ENCODE measurements around the gene MMP19.

Gene MMP19

DNA sequence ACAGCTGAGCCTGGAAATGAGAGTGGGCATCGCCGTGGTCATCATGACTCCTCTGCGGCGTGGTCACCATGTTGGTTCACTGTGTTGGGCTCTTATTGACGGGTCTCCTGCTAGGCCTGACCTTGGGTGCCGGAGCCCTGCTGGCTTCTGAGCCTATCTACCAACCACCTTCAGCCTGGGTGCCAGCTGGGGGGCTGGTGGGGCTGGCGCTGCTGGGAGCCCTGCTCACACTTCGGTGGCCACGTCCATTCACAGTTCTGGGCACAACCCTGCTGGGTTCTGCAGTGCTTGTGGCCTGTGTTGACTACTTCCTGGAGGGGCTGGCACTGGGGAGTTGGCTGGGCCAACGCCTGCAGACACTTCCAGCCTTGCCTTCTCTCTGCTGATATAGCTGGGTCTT, 9.7 kb downstream of the MMP19 start:
- Mint-ChIP-seq H3K27ac (peak overlapping the region in 1 of 2 donors; percentile 30), H3K27me3 (peaks cover 0 to 4% of the 10 kb centered on the region in 2 donors), H3K4me3 (no peak overlapping the region), H3K36me3 (ENCODE audit: insufficient read depth) (peaks cover 16% of the 10 kb centered on the region), H3K4me1 (ENCODE audit: low read depth in 2 of 2) (peaks cover 22 to 24% of the 10 kb centered on the region in 2 donors), H3K9me3 (no peaks in the 10 kb centered on the region)
- no peak for DNase-seq
- no peak for ATAC-seq (replicated peaks)

- peak overlapping the region; percentile 96 to 99 for H3K4me3 Mint-ChIP-seq
- ATAC-seq (replicated peaks) (no peak), DNase-seq (no peak)
- H3K36me3 Mint-ChIP-seq (ENCODE audit: insufficient read depth) = peaks cover 16% of the 10 kb centered on the region
- H3K9me3 Mint-ChIP-seq = no peaks in the 10 kb centered on the region
- H3K27ac Mint-ChIP-seq = peak overlapping the region in 1 of 2 donors; percentile 90
- H3K27me3 Mint-ChIP-seq = no peaks in the 10 kb centered on the region
- peaks cover 34 to 37% of the 10 kb centered on the region in 2 donors for H3K4me1 Mint-ChIP-seq (ENCODE audit: low read depth in 2 of 2)
Observed at GRCh38 chr12:55831447-55831815, 11.3 kb downstream of the MMP19 start.

- ATAC-seq (replicated peaks) (no peak), DNase-seq (peak in 2 of 3 experiments; percentile 25 to 37)
- peaks cover 40 to 42% of the 10 kb centered on the region in 2 donors for H3K4me1 Mint-ChIP-seq (ENCODE audit: low read depth in 2 of 2)
- peaks cover 16% of the 10 kb centered on the region for H3K36me3 Mint-ChIP-seq (ENCODE audit: insufficient read depth)
- H3K27me3 Mint-ChIP-seq = no peaks in the 10 kb centered on the region
- H3K27ac Mint-ChIP-seq = peak overlapping the region; percentile 88 to 90
- H3K4me3 Mint-ChIP-seq = peak overlapping the region; percentile 96 to 99
- H3K9me3 Mint-ChIP-seq = no peaks in the 10 kb centered on the region
Observed at GRCh38 chr12:55830601-55831446, 11.9 kb downstream of the MMP19 start.

DNA sequence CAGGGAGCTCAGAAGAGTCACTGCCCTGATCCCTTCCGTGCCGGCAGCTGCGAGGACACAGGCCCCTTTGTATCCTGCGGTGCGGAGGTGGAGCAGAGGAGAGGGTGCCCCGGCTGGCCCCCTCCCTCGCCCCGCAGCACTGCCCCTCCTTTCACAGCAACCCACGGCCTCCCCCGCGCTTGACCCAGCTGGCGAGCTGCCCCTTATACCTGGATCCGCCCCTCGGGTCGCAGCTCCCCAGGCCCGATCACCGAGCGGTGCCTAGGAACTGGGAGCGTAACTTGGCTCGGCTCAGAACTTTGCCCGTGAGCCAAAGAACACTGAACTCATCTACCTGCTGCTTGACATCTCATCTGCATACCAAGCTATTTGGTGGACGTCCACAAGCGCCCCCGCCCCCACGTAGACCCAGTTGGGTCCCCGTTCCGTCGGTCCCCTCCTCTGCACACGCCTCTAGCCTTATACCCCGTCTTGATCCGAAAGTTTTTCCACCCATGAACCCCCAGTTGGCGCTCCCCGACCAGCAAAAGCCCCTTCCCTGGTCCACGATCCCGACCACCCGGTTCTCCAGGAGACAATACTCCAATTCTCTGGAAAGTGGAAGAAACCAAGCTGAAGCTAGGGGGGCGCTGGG, 12.7 kb downstream of the MMP19 start:
- H3K9me3 Mint-ChIP-seq = no peaks in the 10 kb centered on the region
- peak; percentile 11 for ATAC-seq (replicated peaks)
- H3K4me1 Mint-ChIP-seq (ENCODE audit: low read depth in 2 of 2) = peaks cover 43 to 44% of the 10 kb centered on the region in 2 donors
- H3K4me3 Mint-ChIP-seq = peak overlapping the region; percentile 96 to 99
- H3K36me3 Mint-ChIP-seq (ENCODE audit: insufficient read depth) = peaks cover 16% of the 10 kb centered on the region
- DNase-seq = peak; percentile 12 to 43 (median 16)
- H3K27ac Mint-ChIP-seq = peak overlapping the region; percentile 88 to 90
- no peaks in the 10 kb centered on the region for H3K27me3 Mint-ChIP-seq

DNA sequence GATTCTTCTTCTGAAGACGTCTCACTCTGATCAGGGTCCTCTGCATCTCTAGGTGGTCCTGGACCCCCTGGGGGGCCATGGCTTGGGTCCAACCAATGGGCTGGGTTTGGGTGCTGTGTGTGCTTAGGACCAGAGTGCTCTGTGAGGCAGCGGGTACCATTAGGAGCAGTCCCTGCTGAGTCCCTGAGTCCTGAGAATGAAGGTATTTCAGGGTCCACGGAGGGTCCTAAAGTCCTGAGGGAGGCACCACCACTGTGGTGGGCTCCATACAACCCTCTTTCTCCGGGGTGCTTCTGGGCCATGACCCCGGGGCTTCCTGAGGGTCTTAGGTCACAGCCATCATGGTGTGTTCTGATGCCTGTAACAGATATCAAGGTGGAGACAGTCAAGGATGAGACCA, 14.4 kb downstream of the MMP19 start:
- no peaks in the 10 kb centered on the region for H3K27me3 Mint-ChIP-seq
- peaks cover 23% of the 10 kb centered on the region for H3K36me3 Mint-ChIP-seq (ENCODE audit: insufficient read depth)
- peaks cover 43 to 47% of the 10 kb centered on the region in 2 donors for H3K4me1 Mint-ChIP-seq (ENCODE audit: low read depth in 2 of 2)
- peak overlapping the region; percentile 20 to 88 for H3K27ac Mint-ChIP-seq
- H3K4me3 Mint-ChIP-seq = peak overlapping the region; percentile 96 to 99
- no peaks in the 10 kb centered on the region for H3K9me3 Mint-ChIP-seq
- ATAC-seq (replicated peaks) (no peak), DNase-seq (no peak)

DNA sequence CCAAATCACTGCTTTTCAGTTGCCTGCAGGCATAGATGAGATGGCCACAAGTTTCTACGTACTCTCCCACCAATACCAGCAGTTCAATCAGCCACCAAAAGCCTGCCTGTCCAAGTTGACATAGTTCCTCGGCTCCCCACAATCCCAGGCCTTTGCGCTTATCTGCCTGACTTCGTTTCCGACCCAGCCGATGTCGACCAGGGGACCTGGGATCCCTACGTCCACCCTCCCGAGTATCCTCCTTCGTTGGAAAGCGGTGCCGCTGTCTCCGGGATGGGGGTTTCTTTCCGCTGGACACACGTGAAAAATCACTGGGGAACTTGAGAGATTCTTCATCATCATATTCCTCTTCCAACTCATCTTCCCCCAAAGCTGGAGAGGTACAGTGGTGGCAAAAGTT, 14.9 kb downstream of the MMP19 start:
- DNase-seq = no peak
- peaks cover 23% of the 10 kb centered on the region for H3K36me3 Mint-ChIP-seq (ENCODE audit: insufficient read depth)
- H3K4me3 Mint-ChIP-seq = peak overlapping the region; percentile 96 to 99
- peak overlapping the region; percentile 20 to 88 for H3K27ac Mint-ChIP-seq
- H3K9me3 Mint-ChIP-seq = no peaks in the 10 kb centered on the region
- H3K27me3 Mint-ChIP-seq = no peaks in the 10 kb centered on the region
- peaks cover 43 to 46% of the 10 kb centered on the region in 2 donors for H3K4me1 Mint-ChIP-seq (ENCODE audit: low read depth in 2 of 2)
- no peak for ATAC-seq (replicated peaks)

- ATAC-seq (replicated peaks) (no peak), DNase-seq (no peak)
- Mint-ChIP-seq H3K9me3 (no peaks in the 10 kb centered on the region), H3K4me1 (ENCODE audit: low read depth in 2 of 2) (peaks cover 25 to 29% of the 10 kb centered on the region in 2 donors), H3K27me3 (no peaks in the 10 kb centered on the region), H3K4me3 (no peak overlapping the region), H3K27ac (peak overlapping the region; percentile 62 to 82), H3K36me3 (ENCODE audit: insufficient read depth) (peaks cover 39% of the 10 kb centered on the region)
Observed at GRCh38 chr12:55824726-55825125, 18.0 kb downstream of the MMP19 start.

DNA sequence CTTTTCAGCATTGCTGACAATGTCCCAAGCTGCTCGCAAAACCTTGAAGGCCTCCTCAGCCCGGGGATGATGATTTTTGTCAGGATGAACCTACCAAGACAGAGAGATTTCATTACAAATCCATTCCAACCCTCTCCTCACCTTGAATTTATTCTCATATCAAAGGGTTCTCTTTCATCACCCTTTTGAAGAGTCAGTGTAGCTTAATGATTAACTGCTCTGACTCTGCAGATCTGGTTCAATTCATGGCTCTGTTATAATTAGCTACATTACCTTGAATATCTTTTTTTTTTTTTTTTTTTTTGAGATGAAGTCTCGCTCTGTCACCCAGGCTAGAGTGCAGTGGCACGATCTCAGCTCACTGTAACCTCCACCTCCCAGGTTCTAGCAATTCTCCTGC, 19.3 kb downstream of the MMP19 start:
- Mint-ChIP-seq H3K36me3 (ENCODE audit: insufficient read depth) (peaks cover 30% of the 10 kb centered on the region), H3K27me3 (no peaks in the 10 kb centered on the region), H3K4me1 (ENCODE audit: low read depth in 2 of 2) (peaks cover 36 to 38% of the 10 kb centered on the region in 2 donors), H3K4me3 (no peak overlapping the region), H3K9me3 (no peaks in the 10 kb centered on the region), H3K27ac (peak overlapping the region; percentile 46 to 82)
- no peak for ATAC-seq (replicated peaks)
- no peak for DNase-seq

DNA sequence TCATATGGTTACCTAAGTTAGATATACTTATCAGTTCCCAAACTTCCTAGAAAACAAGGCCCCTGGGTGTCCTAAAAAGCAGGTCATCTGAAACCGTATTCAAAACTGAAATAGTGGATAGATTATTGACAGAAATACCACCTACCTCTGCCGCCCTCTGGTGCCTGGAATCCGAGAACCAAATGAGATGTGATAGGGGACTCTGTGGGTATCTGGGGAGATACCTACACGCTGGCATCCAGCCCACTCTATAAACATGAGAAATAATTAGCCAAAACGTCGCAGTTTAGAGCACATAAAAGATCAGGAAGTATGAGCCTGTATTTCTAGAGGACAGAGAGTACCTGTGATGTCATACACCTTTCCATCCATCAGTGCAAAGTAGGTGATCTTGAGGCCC, 20.5 kb downstream of the MMP19 start:
- ATAC-seq (replicated peaks) (no peak), DNase-seq (no peak)
- Mint-ChIP-seq H3K9me3 (no peaks in the 10 kb centered on the region), H3K36me3 (ENCODE audit: insufficient read depth) (peaks cover 27% of the 10 kb centered on the region), H3K27me3 (no peaks in the 10 kb centered on the region), H3K4me3 (no peak overlapping the region), H3K4me1 (ENCODE audit: low read depth in 2 of 2) (peaks cover 27 to 29% of the 10 kb centered on the region in 2 donors), H3K27ac (no peak overlapping the region)

DNA sequence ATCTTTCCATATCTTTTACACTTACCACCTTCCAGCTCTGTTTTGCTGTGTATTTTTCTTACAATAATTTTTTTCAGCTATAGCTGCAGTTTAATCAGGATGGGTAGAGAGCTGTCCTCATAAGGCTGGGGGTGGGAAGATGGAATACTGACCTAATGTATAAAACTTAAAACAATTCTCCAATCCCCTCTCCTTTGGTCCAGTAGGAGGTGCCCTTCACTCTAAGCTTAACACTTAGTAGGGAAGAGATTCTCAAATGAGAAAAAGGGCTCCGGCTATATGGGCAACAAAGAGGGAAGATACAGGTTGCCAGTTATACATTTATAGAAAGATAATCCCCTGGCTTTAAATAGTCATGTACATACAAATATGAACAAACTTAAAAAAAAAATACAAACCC, 22.1 kb downstream of the MMP19 start:
- ATAC-seq (replicated peaks) = no peak
- H3K27ac Mint-ChIP-seq = no peak overlapping the region
- no peaks in the 10 kb centered on the region for H3K9me3 Mint-ChIP-seq
- no peak overlapping the region for H3K4me3 Mint-ChIP-seq
- H3K27me3 Mint-ChIP-seq = no peaks in the 10 kb centered on the region
- H3K36me3 Mint-ChIP-seq (ENCODE audit: insufficient read depth) = peaks cover 27% of the 10 kb centered on the region
- H3K4me1 Mint-ChIP-seq (ENCODE audit: low read depth in 2 of 2) = peaks cover 15 to 20% of the 10 kb centered on the region in 2 donors
- no peak for DNase-seq

DNA sequence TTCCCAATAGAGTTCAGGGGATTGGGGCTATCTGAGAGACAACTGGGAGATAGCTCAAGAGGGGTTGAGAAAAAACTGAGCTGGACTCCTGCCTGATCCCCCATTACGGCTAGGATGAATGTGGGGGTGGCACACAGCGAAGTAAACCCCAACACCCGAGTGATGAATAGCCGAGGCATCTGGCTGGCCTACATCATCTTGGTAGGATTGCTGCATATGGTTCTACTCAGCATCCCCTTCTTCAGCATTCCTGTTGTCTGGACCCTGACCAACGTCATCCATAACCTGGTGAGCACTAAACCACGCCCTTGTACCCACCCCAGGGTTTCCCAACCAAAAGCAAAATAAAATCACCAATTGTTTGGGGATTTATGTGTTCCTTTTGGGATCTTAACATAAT, 23.9 kb downstream of the MMP19 start:
- ATAC-seq (replicated peaks) = no peak
- H3K4me1 Mint-ChIP-seq (ENCODE audit: low read depth in 2 of 2) = peaks cover 19 to 21% of the 10 kb centered on the region in 2 donors
- no peak for DNase-seq
- H3K36me3 Mint-ChIP-seq (ENCODE audit: insufficient read depth) = peaks cover 39% of the 10 kb centered on the region
- no peaks in the 10 kb centered on the region for H3K27me3 Mint-ChIP-seq
- H3K9me3 Mint-ChIP-seq = no peaks in the 10 kb centered on the region
- no peak overlapping the region for H3K27ac Mint-ChIP-seq
- H3K4me3 Mint-ChIP-seq = peak overlapping the region in 1 of 2 donors; percentile 50

DNA sequence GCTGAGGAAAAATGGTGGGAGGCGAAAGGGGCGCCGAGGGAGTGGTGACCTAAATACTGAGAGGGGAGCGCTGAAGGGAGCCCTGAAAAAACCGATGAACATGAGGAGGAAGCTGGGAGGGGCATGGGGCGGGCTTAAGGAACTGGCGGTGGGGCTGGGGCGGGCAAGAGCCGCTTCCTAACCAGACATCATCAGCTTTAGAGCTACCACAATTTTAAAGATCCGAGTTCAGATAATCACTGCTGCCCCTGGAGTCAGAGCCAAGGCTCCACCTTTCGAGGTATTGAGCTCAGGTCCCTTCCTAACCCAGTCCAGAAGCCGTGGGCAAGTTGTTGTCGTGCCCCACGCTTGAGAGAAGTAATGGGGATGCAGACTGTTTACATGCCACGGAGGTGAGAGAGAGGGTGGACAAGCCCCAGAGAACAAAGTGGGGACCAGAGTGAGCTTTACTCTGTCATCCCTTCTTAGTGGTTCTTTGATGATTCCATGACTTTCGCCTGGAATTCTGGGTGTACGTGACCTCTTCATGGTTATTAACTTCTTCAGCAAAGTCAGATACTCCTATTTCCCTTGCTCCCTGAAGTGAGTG, 24.5 kb downstream of the MMP19 start:
- Mint-ChIP-seq H3K9me3 (no peaks in the 10 kb centered on the region), H3K4me1 (ENCODE audit: low read depth in 2 of 2) (peaks cover 21 to 22% of the 10 kb centered on the region in 2 donors), H3K27me3 (no peaks in the 10 kb centered on the region), H3K4me3 (no peak overlapping the region), H3K36me3 (ENCODE audit: insufficient read depth) (peaks cover 35% of the 10 kb centered on the region), H3K27ac (no peak overlapping the region)
- DNase-seq (no peak), ATAC-seq (replicated peaks) (peak; percentile 52)

GRCh38 chr12:55817345-55818139, 25.2 kb downstream of the MMP19 start, which contains the start of the genes ORMDL2 and SARNP:
Gene ORMDL2 (plus strand): TSS chr12:55818041. CDS start chr12:55819000, 959 bp downstream.
Gene SARNP (minus strand): TSS chr12:55817724. CDS start chr12:55817701, 23 bp downstream.
- H3K36me3 Mint-ChIP-seq (ENCODE audit: insufficient read depth) = peaks cover 42% of the 10 kb centered on the region

More at GRCh38 chr12:55817345-55818139, 25.2 kb downstream of the MMP19 start, which contains the start of the genes ORMDL2 and SARNP:
- ATAC-seq (replicated peaks) (peak; percentile 89), DNase-seq (peak; percentile 94 to 95 (median 94))
- H3K27me3 Mint-ChIP-seq = no peaks in the 10 kb centered on the region
- H3K4me1 Mint-ChIP-seq (ENCODE audit: low read depth in 2 of 2) = peaks cover 27 to 29% of the 10 kb centered on the region in 2 donors
- no peaks in the 10 kb centered on the region for H3K9me3 Mint-ChIP-seq
- H3K27ac Mint-ChIP-seq = no peak within 1 kb of the TSS
- no peak within 1 kb of the TSS for H3K4me3 Mint-ChIP-seq

Measured in effector memory CD8-positive, alpha-beta T cell (primary cell).